Measurements from ENCODE around the gene TRAM2. TPM values are rescaled to one million over a fixed set of nuclear protein-coding genes. Genes with fewer than 3 reads are reported as not detected.

Gene TRAM2
- total and polyA plus RNA-seq, 2 of the 8 experiments (the other 6 are each of a cell fraction or from before 2014, with no cell fraction given): 9.0 to 21.4 TPM

DNA sequence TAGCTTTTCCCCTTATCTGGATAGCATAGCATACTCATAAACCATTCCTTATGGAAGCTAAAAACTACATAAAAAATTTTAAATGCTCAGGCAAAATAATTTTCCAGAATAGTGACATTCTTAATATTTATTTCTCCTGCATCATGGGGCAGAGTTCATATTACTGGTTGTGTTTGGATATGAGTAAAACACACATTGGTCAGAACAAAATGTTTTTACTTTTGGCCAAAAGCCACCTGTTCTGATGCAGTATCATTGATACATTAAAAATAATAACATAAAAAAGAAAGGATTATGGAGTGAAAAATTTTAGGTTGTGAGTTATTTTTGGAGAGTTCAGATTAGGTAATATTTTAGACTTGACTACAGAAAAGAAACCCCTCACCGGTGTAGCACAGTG, 33.6 kb downstream of the TRAM2 start:
- Histone ChIP-seq H3K14ac (ENCODE audit: insufficient read length) (no peak overlapping the region), H2AFZ (ENCODE audit: low read length) (no peak overlapping the region), H3K9me3 (ENCODE audit: insufficient read depth in 2 of 2, low read depth in 1 of 2, low read length in 1 of 2) (no peaks in the 10 kb centered on the region), H4K91ac (replicated peaks; ENCODE audit: insufficient read length, low read length) (no peak overlapping the region), H4K8ac (ENCODE audit: extremely low read depth, insufficient read depth, low read length) (no peak overlapping the region), H3K4me1 (replicated peaks in 1 of 4; ENCODE audit: control insufficient read depth in 3 of 4, insufficient read depth in 4 of 4, low read length in 3 of 4) (peaks cover 2 to 12% (median 5%) of the 10 kb centered on the region in 4 experiments; a peak in 6 of 7 replicates), H3K79me2 (ENCODE audit: control insufficient read depth in 1 of 2, insufficient read depth in 2 of 2, low read length in 2 of 2) (peaks cover 0 to 38% of the 10 kb centered on the region in 2 experiments; a peak in 3 of 4 replicates), H3K27ac (ENCODE audit: low read depth, low read length) (no peak overlapping the region), H3K23ac (ENCODE audit: insufficient read length) (no peak overlapping the region), H3K36me3 (ENCODE audit: control insufficient read depth in 2 of 4, insufficient read depth in 4 of 4, low read length in 3 of 4) (no peaks in the 10 kb centered on the region; a peak in 1 of 8 replicates), H3K9ac (replicated peaks in 1 of 4; ENCODE audit: extremely low read depth in 1 of 4, low read depth in 3 of 4, low read length in 3 of 4) (no peak overlapping the region), H2BK12ac (ENCODE audit: low read depth, low read length) (no peak overlapping the region), H2BK15ac (ENCODE audit: low read length) (no peak overlapping the region), H3K56ac (replicated peaks; ENCODE audit: insufficient read length, low read depth, low read length) (no peak overlapping the region), H3K4me3 (ENCODE audit: extremely low read depth in 1 of 4, insufficient read depth in 2 of 4, low read depth in 3 of 4, low read length in 4 of 4) (no peak overlapping the region), H3K4ac (replicated peaks; ENCODE audit: insufficient read length, low read depth, low read length) (no peak overlapping the region), H2BK120ac (replicated peaks; ENCODE audit: low read depth, low read length) (no peak overlapping the region), H2BK5ac (ENCODE audit: low read depth, low read length) (no peak overlapping the region), H3K23me2 (ENCODE audit: low read depth, low read length) (no peaks in the 10 kb centered on the region), H3K27me3 (replicated peaks in 1 of 4; ENCODE audit: control insufficient read depth in 3 of 4, extremely low read depth in 1 of 4, insufficient read depth in 3 of 4, low read length in 3 of 4) (no peaks in the 10 kb centered on the region), H3K4me2 (ENCODE audit: insufficient read depth in 1 of 2, low read depth in 2 of 2, low read length in 2 of 2) (no peak overlapping the region; a peak in 1 of 4 replicates), H4K20me1 (replicated peaks in 1 of 2; ENCODE audit: control insufficient read depth in 1 of 2, insufficient read depth in 2 of 2, low read length in 2 of 2) (no peaks in the 10 kb centered on the region), H3K79me1 (ENCODE audit: low read depth, low read length) (peaks cover 7% of the 10 kb centered on the region; the same call in 1 of the 2 replicates), H2BK20ac (ENCODE audit: low read length) (no peak overlapping the region), H3K18ac (ENCODE audit: extremely low read depth, low read length) (no peak overlapping the region), H2AK5ac (ENCODE audit: low read depth, low read length) (no peak overlapping the region), H4K5ac (ENCODE audit: insufficient read length, low read depth, low read length) (no peak overlapping the region)
- ChIA-PET CTCF (ENCODE audit: partially characterized antibody) (interaction anchor here (0.8 to 1.3 kb wide), 3 partner anchors 27 to 62 kb away, joined by 3 to 4 read pairs (median 3); no protein-coding TSS in a partner anchor), POLR2A (ENCODE audit: partially characterized antibody) (interaction anchor here (0.9 kb wide), 1 partner anchor 37 kb away, joined by 3 read pairs; no protein-coding TSS in a partner anchor)
- FAIRE-seq: no peak
- no peak for DNase-seq (ENCODE audit: low read depth in 1 of 2, low spot score in 2 of 2)
- 88% methylated on average over 1 of the region's 1 CpG; no CpG with 5 or more reads in 1 of the 2 experiments for WGBS, 2 experiments (ENCODE audit: extremely low coverage in 1 of 2, insufficient coverage in 1 of 2, insufficient read length in 1 of 2, insufficient replicate concordance in 2 of 2, low coverage in 1 of 2, low lambda C conversion rate in 2 of 2, missing lambda C conversion rate in 1 of 2)
- TF ChIP-seq TBP (IDR thresholded peaks at IDR 0.05; ENCODE audit: low read depth, low read length): no peak
- no peak for TF ChIP-seq CHD2 (IDR thresholded peaks at IDR 0.05; ENCODE audit: low read length)
- no peak for TF ChIP-seq SP2 (IDR thresholded peaks at IDR 0.05; ENCODE audit: low read length)
- no peak for TF ChIP-seq JUN (IDR thresholded peaks at IDR 0.05; ENCODE audit: low read depth, low read length)
- TF ChIP-seq HDAC2 (IDR thresholded peaks at IDR 0.05; ENCODE audit: borderline replicate concordance in 1 of 2, low read depth in 2 of 2, low read length in 2 of 2): no peak
- TF ChIP-seq RAD21 (IDR thresholded peaks at IDR 0.05 in 1 of 2, conservative IDR thresholded peaks at IDR 0.05 in 1 of 2; ENCODE audit: low read depth in 2 of 2, low read length in 2 of 2): no peak
- no peak for TF ChIP-seq TAF1 (IDR thresholded peaks at IDR 0.05; ENCODE audit: low read depth, low read length)
- no peak for TF ChIP-seq SP1 (IDR thresholded peaks at IDR 0.05; ENCODE audit: low read depth, low read length)
